GM21825 (cell line): ENCODE results near the gene FNDC10.

Experiments
- ATAC-seq: cut with Tn5 transposase; IDR thresholded peaks from one replicate; pipeline ENCODE4 v1.9.1; 2021; ENCODE audit warnings: mild to moderate bottlenecking, moderate library complexity; ENCODE audit not compliant: unreplicated experiment

FNDC10 gene

DNA sequence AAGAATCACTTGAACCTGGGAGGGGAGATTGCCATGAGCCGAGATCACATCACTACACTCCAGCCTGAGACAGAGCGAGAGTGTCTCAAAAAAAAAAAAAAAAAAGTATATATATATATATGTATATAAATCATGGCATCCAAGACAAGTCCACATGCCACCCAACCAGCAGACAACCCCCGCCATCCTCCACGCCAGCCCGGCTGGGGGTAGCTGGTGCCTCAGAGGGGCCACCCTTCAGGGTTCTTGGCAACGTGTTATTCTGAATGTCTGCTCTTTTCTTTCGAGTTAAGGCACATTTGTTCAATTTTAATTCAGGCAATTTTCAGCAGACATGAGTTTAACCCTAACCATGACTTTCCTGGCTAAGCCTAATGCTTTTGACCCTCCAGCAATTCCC, 49.8 kb downstream of the FNDC10 start:
- no peak for ATAC-seq

DNA sequence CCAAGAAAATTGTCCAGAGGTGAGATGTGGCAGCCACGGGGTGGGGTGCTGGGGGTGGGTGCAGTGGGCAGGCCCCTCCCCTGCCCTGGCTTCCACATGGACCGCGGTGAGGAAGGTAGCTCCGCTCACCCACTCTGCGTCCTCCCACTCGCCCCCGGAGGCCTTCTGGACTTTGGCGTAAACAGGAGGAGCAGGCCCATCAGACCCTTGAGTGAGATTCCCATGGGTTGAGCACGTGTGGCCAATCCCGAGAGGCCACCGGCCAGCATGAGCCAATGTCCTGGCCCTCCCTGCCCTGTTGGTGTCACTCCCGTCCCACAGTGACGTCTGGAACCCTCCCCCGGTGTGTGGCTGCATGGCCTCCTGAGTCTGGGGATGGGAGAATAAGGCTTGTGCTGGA, 51.3 kb downstream of the FNDC10 start:
- ATAC-seq = no peak
